IMR-90 (cell line): Measurements from ENCODE around the gene FEN1. TPM values are rescaled to one million over a fixed set of nuclear protein-coding genes. Genes with fewer than 3 reads are reported as not detected.
A peak's percentile ranks its signal among the peaks of the same experiment; 100 is the strongest.

Experiments used
- ATAC-seq: fragments of 200-7000 bp; cut with Tn5 transposase; 2 replicates; pipeline ENCODE4 v1.9.1; 2020; ENCODE audit warnings: low read depth, mild to moderate bottlenecking, moderate library complexity
- BruUV-seq: library from RNA; stranded (reverse); fragments of 400-500 nt; replicated peaks from 2 replicates; lab custom pipeline; 2021; lab: Mats Ljungman, UMichigan
- CTCF ChIA-PET: fragments of 300-600 bp; formaldehyde crosslinking; extraction: SDS; loops from one replicate; lab custom pipeline; 2021; ENCODE audit warnings: antibody characterized with exemption; lab: Yijun Ruan, JAX
- POLR2A ChIA-PET: fragments of 300-600 bp; sonication (Branson Sonifier 250); formaldehyde crosslinking; loops from one replicate; lab custom pipeline; 2022; ENCODE audit warnings: antibody characterized with exemption; ENCODE audit not compliant: unreplicated experiment; lab: Charles Lee
- DNase-seq: peaks from one replicate; pipeline ENCODE4 v3.0.0; 2013
- H2AFZ ChIP-seq: replicated peaks from 2 replicates; pipeline ENCODE3; 2013; ENCODE audit warnings: low read length, mild to moderate bottlenecking; ENCODE audit not compliant: poor library complexity
- H2AK5ac ChIP-seq: 2 replicates; pipeline ENCODE4 v1.6.1; 2013; ENCODE audit warnings: low read depth, low read length, inconsistent platforms
- H2AK9ac ChIP-seq: replicated peaks from 2 replicates; pipeline ENCODE3; 2013; ENCODE audit warnings: mild to moderate bottlenecking, low read depth, low read length, moderate library complexity; ENCODE audit not compliant: poor library complexity
- H2BK120ac ChIP-seq: 2 replicates; pipeline ENCODE4 v1.6.1; 2013; ENCODE audit warnings: low read depth, low read length, inconsistent platforms
- H2BK15ac ChIP-seq: 3 replicates; pipeline ENCODE4 v1.6.1; 2013; ENCODE audit warnings: low read depth, low read length, inconsistent platforms
- H2BK20ac ChIP-seq: 2 replicates; pipeline ENCODE4 v1.6.1; 2013; ENCODE audit warnings: low read depth, mild to moderate bottlenecking, inconsistent platforms, low read length, moderate library complexity
- H2BK5ac ChIP-seq: 2 replicates; pipeline ENCODE4 v1.6.1; 2013; ENCODE audit warnings: mild to moderate bottlenecking, low read depth, low read length, inconsistent platforms; ENCODE audit not compliant: poor library complexity, severe bottlenecking
- H3K14ac ChIP-seq: replicated peaks from 2 replicates; pipeline ENCODE4 v1.6.1; 2013; ENCODE audit warnings: low read depth, low read length, inconsistent platforms
- H3K18ac ChIP-seq: 2 replicates; pipeline ENCODE4 v1.6.1; 2013; ENCODE audit warnings: low read depth, low read length, control low read depth
- H3K23ac ChIP-seq: 2 replicates; pipeline ENCODE4 v1.6.1; 2013; ENCODE audit warnings: low read depth, low read length, inconsistent platforms
- H3K27ac ChIP-seq: 2 replicates; pipeline ENCODE4 v1.5.1; 2013; ENCODE audit warnings: mild to moderate bottlenecking, control low read depth, low read length; ENCODE audit not compliant: insufficient read depth
- H3K27me3 ChIP-seq: 2 replicates; pipeline ENCODE4 v1.6.1; 2013; ENCODE audit warnings: low read length; ENCODE audit not compliant: control insufficient read depth, insufficient read depth
- H3K36me3 ChIP-seq: 2 replicates; pipeline ENCODE4 v1.6.1; 2013; ENCODE audit warnings: low read length, mixed read lengths; ENCODE audit not compliant: control insufficient read depth, insufficient read depth
- H3K4ac ChIP-seq: 2 replicates; pipeline ENCODE4 v1.6.1; 2013; ENCODE audit warnings: low read depth, low read length, inconsistent platforms
- H3K4me1 ChIP-seq: 2 replicates; pipeline ENCODE4 v1.6.1; 2013; ENCODE audit warnings: low read length, mixed read lengths; ENCODE audit not compliant: control insufficient read depth, insufficient read depth
- H3K4me2 ChIP-seq: 2 replicates; pipeline ENCODE4 v1.6.1; 2013; ENCODE audit warnings: low read depth, mild to moderate bottlenecking, control low read depth, low read length, moderate library complexity
- H3K4me3 ChIP-seq: 2 replicates; pipeline ENCODE4 v1.5.1; 2013; ENCODE audit warnings: low read depth, mild to moderate bottlenecking, control low read depth, low read length, moderate library complexity; ENCODE audit not compliant: insufficient read depth
- H3K56ac ChIP-seq: 2 replicates; pipeline ENCODE4 v1.6.1; 2013; ENCODE audit warnings: low read length, inconsistent platforms; ENCODE audit not compliant: insufficient read depth; ENCODE audit errors: extremely low read depth
- H3K79me1 ChIP-seq, 2 experiments: 2 replicates each; pipeline ENCODE4 v1.6.1; 2013; ENCODE audit warnings: low read length in 2 of 2, inconsistent platforms in 1 of 2, low read depth in 1 of 2
- H3K9ac ChIP-seq: 2 replicates; pipeline ENCODE4 v1.6.1; 2013; ENCODE audit warnings: low read depth, low read length, control low read depth
- H3K9me1 ChIP-seq: 2 replicates; pipeline ENCODE4 v1.6.1; 2013; ENCODE audit warnings: low read length, inconsistent platforms; ENCODE audit not compliant: insufficient read depth
- H3K9me3 ChIP-seq: 2 replicates; pipeline ENCODE4 v1.6.1; 2013; ENCODE audit warnings: low read length; ENCODE audit not compliant: control insufficient read depth, insufficient read depth
- H4K20me1 ChIP-seq: 2 replicates; pipeline ENCODE4 v1.6.1; 2013; ENCODE audit warnings: low read length, inconsistent platforms; ENCODE audit not compliant: insufficient read depth
- H4K5ac ChIP-seq: 2 replicates; pipeline ENCODE4 v1.6.1; 2013; ENCODE audit warnings: mild to moderate bottlenecking, low read depth, low read length, control low read depth
- H4K8ac ChIP-seq, 2 experiments: 2 replicates each; pipeline ENCODE4 v1.6.1; 2013; ENCODE audit warnings: low read depth in 2 of 2, low read length in 2 of 2, control low read depth in 1 of 2, inconsistent platforms in 1 of 2
- H4K91ac ChIP-seq: 2 replicates; pipeline ENCODE4 v1.6.1; 2013; ENCODE audit warnings: low read depth, low read length, inconsistent platforms; ENCODE audit not compliant: insufficient read depth
- CHD1 ChIP-seq: IDR thresholded peaks from 2 replicates; pipeline ENCODE4 v1.6.1; 2012; ENCODE audit warnings: low read depth, low read length, improper control_type of control experiment
- MAFK ChIP-seq: IDR thresholded peaks from 2 replicates; pipeline ENCODE4 v1.6.1; 2012; ENCODE audit warnings: low read depth, low read length, improper control_type of control experiment
- MXI1 ChIP-seq: IDR thresholded peaks from 2 replicates; pipeline ENCODE4 v1.6.1; 2012; ENCODE audit warnings: low read depth, mild to moderate bottlenecking, low read length, moderate library complexity, borderline replicate concordance
- WGBS, 2 experiments: methylation state at CpG; one replicate each; pipeline versions ENCODE4 v1.1.5 to v1.1.7; 2013; ENCODE audit warnings: missing lambda C conversion rate in 2 of 2; ENCODE audit not compliant: insufficient read length in 1 of 2; ENCODE audit errors: extremely low coverage in 2 of 2; 5-methylcytosine and 5-hydroxymethylcytosine counted together
- dilution Hi-C: fragments of 300-500 bp; cut with HindIII; formaldehyde crosslinking; loops from one replicate; pipeline ENCODE4 v1.14.3; 2018; ENCODE audit warnings: low sequenced_read_pairs; ENCODE audit not compliant: unreplicated experiment
- in situ Hi-C: fragments of 300-500 bp; cut with MboI; formaldehyde crosslinking; loops from 3 replicates; pipeline ENCODE4 v1.14.3; 2019; ENCODE audit warnings: low sequenced_read_pairs, inconsistent platforms, mixed read lengths
- intact Hi-C: fragments of 100-400 bp; cut with micrococcal nuclease; formaldehyde crosslinking; loops from 2 replicates; pipeline ENCODE4 v1.10.0; 2022
- polyA plus RNA-seq, 3 experiments: library from polyadenylated mRNA; depleted of rRNA; stranded (reverse); fragments of >200 nt; gene quantifications; 2 replicates each; pipeline ENCODE4 v1.2.3, GENCODE V29; 2012; ENCODE audit warnings: low replicate concordance in 1 of 3
- total RNA-seq: library from RNA; depleted of rRNA; stranded (reverse); fragments of >200 nt; gene quantifications from 2 replicates; pipeline ENCODE4 v1.2.3, GENCODE V29; 2012
- TF ChIP-seq, protein P1 (sequence below): conservative IDR thresholded peaks from 2 replicates; pipeline ENCODE4 v1.5.1; 2012; ENCODE audit warnings: mild to moderate bottlenecking, low read depth, low read length, improper control_type of control experiment

Gene FEN1
- total and polyA plus RNA-seq, 2 of the 4 experiments (the other 2 are of a cell fraction): 23.0 to 41.9 TPM

DNA sequence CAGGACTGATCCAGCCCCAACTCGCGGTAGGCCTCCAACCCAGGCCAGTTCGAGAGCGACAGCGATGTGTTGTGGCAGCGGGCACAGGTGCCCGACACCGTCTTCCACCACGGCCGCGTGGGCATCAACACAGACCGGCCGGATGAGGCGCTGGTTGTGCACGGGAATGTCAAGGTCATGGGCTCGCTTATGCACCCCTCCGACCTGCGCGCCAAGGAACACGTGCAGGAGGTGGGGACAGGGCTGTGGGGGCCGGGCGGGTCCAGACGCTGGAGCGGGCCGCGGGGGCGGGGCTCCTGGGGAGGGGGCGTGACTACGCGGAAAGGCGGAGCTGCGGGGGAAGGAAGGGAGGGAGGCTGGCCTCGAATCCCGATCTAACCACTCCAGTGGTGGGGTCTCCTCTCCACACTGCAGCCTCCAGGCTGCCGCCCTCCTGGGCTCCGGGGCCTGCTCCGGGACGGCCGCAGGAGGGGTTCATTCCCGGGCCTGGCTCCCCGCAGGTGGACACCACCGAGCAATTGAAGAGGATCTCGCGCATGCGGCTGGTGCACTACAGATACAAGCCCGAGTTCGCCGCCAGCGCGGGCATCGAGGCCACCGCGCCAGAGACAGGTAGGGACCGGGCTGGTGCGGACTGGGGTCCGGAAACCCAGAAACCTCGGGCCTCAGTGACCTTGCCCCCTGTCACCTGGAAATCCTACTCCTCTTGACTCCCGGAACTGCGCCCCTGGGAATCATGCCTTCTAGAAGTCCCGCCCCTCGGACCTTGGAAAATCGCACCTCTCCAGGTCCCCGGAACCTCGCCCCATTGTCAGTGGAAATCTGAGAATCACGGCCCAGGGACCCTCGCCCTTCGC lies 15.2 kb upstream of the FEN1 start:
- 80% methylated on average over 29 of the region's 67 CpGs; no CpG with 5 or more reads in 1 of the 2 experiments for WGBS, 2 experiments
- H3K4me2 ChIP-seq: no peak overlapping the region
- H4K91ac ChIP-seq: no peak overlapping the region
- H3K18ac ChIP-seq: no peak overlapping the region
- H3K4me1 ChIP-seq: no peaks in the 10 kb centered on the region
- H3K56ac ChIP-seq: no peak overlapping the region
- H2BK5ac ChIP-seq: no peak overlapping the region
- H2AFZ ChIP-seq: peak overlapping the region; percentile 7
- no peak overlapping the region for H4K5ac ChIP-seq
- in situ Hi-C loops: no loop called here
- no peak overlapping the region for H3K4me3 ChIP-seq
- H2BK20ac ChIP-seq: no peak overlapping the region
- H3K79me1 ChIP-seq: no peaks in the 10 kb centered on the region
- no peak overlapping the region for H2AK9ac ChIP-seq
- H3K27ac ChIP-seq: no peak overlapping the region
- no peaks in the 10 kb centered on the region for H3K9me1 ChIP-seq
- H3K14ac ChIP-seq: no peak overlapping the region
- ATAC-seq (no peak), DNase-seq (no peak)
- H4K20me1 ChIP-seq: no peaks in the 10 kb centered on the region
- peaks cover 1% of the 10 kb centered on the region for H3K36me3 ChIP-seq
- H3K27me3 ChIP-seq: no peaks in the 10 kb centered on the region
- dilution Hi-C loops: no loop called here
- ChIA-PET CTCF (no interaction called here), POLR2A (no interaction called here)
- TF ChIP-seq MAFK (no peak), MXI1 (no peak), CHD1 (no peak)
- TF ChIP-seq, protein P1, sequence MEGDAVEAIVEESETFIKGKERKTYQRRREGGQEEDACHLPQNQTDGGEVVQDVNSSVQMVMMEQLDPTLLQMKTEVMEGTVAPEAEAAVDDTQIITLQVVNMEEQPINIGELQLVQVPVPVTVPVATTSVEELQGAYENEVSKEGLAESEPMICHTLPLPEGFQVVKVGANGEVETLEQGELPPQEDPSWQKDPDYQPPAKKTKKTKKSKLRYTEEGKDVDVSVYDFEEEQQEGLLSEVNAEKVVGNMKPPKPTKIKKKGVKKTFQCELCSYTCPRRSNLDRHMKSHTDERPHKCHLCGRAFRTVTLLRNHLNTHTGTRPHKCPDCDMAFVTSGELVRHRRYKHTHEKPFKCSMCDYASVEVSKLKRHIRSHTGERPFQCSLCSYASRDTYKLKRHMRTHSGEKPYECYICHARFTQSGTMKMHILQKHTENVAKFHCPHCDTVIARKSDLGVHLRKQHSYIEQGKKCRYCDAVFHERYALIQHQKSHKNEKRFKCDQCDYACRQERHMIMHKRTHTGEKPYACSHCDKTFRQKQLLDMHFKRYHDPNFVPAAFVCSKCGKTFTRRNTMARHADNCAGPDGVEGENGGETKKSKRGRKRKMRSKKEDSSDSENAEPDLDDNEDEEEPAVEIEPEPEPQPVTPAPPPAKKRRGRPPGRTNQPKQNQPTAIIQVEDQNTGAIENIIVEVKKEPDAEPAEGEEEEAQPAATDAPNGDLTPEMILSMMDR: no peak
- no TSS peak for BruUV-seq
- H3K9me3 ChIP-seq: no peaks in the 10 kb centered on the region
- no peak overlapping the region for H4K8ac ChIP-seq
- H2BK120ac ChIP-seq: no peak overlapping the region
- H3K4ac ChIP-seq: no peak overlapping the region
- H2BK15ac ChIP-seq: no peak overlapping the region
- intact Hi-C loops: no loop called here
- H3K9ac ChIP-seq: no peak overlapping the region
- no peak overlapping the region for H2AK5ac ChIP-seq
- no peak overlapping the region for H3K23ac ChIP-seq
